ENCODE data around the gene C15orf61. TPM values are rescaled to one million over a fixed set of nuclear protein-coding genes. Genes with fewer than 3 reads are reported as not detected.

The C15orf61 gene
- total and polyA plus RNA-seq, 2 donors (not counting 1 experiment from before 2014, with no cell fraction given): 6.1 to 6.3 TPM

GRCh38 chr15:67504796-67505195, 16.1 kb upstream of the C15orf61 start:
- Histone ChIP-seq H3K27me3 (replicated peaks in 1 of 4; ENCODE audit: control extremely low read depth in 1 of 4, control insufficient read depth in 3 of 4, insufficient read depth in 4 of 4, low read length in 3 of 4) (no peaks in the 10 kb centered on the region), H3K79me2 (ENCODE audit: control insufficient read depth, insufficient read depth, low read length) (no peaks in the 10 kb centered on the region), H3K36me3 (replicated peaks in 1 of 2; ENCODE audit: control extremely low read depth in 1 of 2, control insufficient read depth in 1 of 2, extremely low read depth in 1 of 2, insufficient read depth in 2 of 2, low read length in 1 of 2) (no peaks in the 10 kb centered on the region), H3K9ac (ENCODE audit: low read length) (no peak overlapping the region), H3K4me2 (replicated peaks; ENCODE audit: low read depth, low read length, poor library complexity, severe bottlenecking) (no peak overlapping the region), H3K27ac (ENCODE audit: low read length in 2 of 2) (no peak overlapping the region), H2AFZ (ENCODE audit: insufficient read depth, low read depth, low read length, poor library complexity, severe bottlenecking) (no peak overlapping the region), H3K4me1 (ENCODE audit: control insufficient read depth in 2 of 2, insufficient read depth in 2 of 2, low read length in 2 of 2) (peaks cover 12 to 16% of the 10 kb centered on the region in 2 donors), H4K20me1 (ENCODE audit: control insufficient read depth, insufficient read depth, low read length, poor library complexity, severe bottlenecking) (no peaks in the 10 kb centered on the region), H3K9me3 (ENCODE audit: control extremely low read depth in 1 of 3, control insufficient read depth in 2 of 3, insufficient read depth in 1 of 3, low read length in 2 of 3) (no peaks in the 10 kb centered on the region), H3K4me3 (ENCODE audit: control extremely low read depth in 1 of 5, extremely low read depth in 1 of 5, insufficient read depth in 1 of 5, low read depth in 2 of 5, low read length in 4 of 5) (no peak overlapping the region)
- DNase-seq (no peak), ATAC-seq (ENCODE audit: low read depth) (no peak)
- no peak overlapping the region for H3K4me3 Mint-ChIP-seq
- H3K27me3 Mint-ChIP-seq: no peaks in the 10 kb centered on the region
- POLR2A ChIA-PET: no interaction called here
- WGBS (ENCODE audit: insufficient coverage): 100% methylated on average over 5 of the region's 5 CpGs
- no peaks in the 10 kb centered on the region for H3K9me3 Mint-ChIP-seq (ENCODE audit: insufficient read depth)
- TF ChIP-seq CTCF (IDR thresholded peaks at IDR 0.05) (no peak), EZH2 (IDR thresholded peaks at IDR 0.05; ENCODE audit: borderline replicate concordance, insufficient read depth, low read depth, low read length, poor library complexity, severe bottlenecking) (no peak)
- CTCF ChIA-PET: interaction anchor here (0.5 to 1.4 kb wide), 2 partner anchors 327 to 331 kb away, joined by 3 read pairs; no protein-coding TSS in a partner anchor
- H3K27ac Mint-ChIP-seq: no peak overlapping the region
- intact Hi-C loops (cut with micrococcal nuclease): loop anchor here (5.0 kb wide), 1 partner anchor 333 kb away; no protein-coding TSS in a partner anchor
- peaks cover 21% of the 10 kb centered on the region for H3K4me1 Mint-ChIP-seq

- peaks cover 12 to 16% of the 10 kb centered on the region in 2 donors for H3K4me1 ChIP-seq (ENCODE audit: control insufficient read depth in 2 of 2, insufficient read depth in 2 of 2, low read length in 2 of 2)
- no peak overlapping the region for H3K27ac Mint-ChIP-seq
- no peaks in the 10 kb centered on the region for H4K20me1 ChIP-seq (ENCODE audit: control insufficient read depth, insufficient read depth, low read length, poor library complexity, severe bottlenecking)
- WGBS (ENCODE audit: insufficient coverage): 0% methylated on average over 1 of the region's 5 CpGs
- DNase-seq (peak; percentile 14), ATAC-seq (ENCODE audit: low read depth) (no peak)
- H2AFZ ChIP-seq (ENCODE audit: insufficient read depth, low read depth, low read length, poor library complexity, severe bottlenecking): no peak overlapping the region
- H3K4me3 ChIP-seq (ENCODE audit: control extremely low read depth in 1 of 5, extremely low read depth in 1 of 5, insufficient read depth in 1 of 5, low read depth in 2 of 5, low read length in 4 of 5): no peak overlapping the region
- no peak overlapping the region for H3K9ac ChIP-seq (ENCODE audit: low read length)
- H3K4me2 ChIP-seq (replicated peaks; ENCODE audit: low read depth, low read length, poor library complexity, severe bottlenecking): no peak overlapping the region
- H3K9me3 ChIP-seq (ENCODE audit: control extremely low read depth in 1 of 3, control insufficient read depth in 2 of 3, insufficient read depth in 1 of 3, low read length in 2 of 3): no peaks in the 10 kb centered on the region
- H3K4me3 Mint-ChIP-seq: no peak overlapping the region
- H3K79me2 ChIP-seq (ENCODE audit: control insufficient read depth, insufficient read depth, low read length): no peaks in the 10 kb centered on the region
- H3K9me3 Mint-ChIP-seq (ENCODE audit: insufficient read depth): no peaks in the 10 kb centered on the region
- intact Hi-C loops (cut with micrococcal nuclease): no loop called here
- H3K36me3 ChIP-seq (replicated peaks in 1 of 2; ENCODE audit: control extremely low read depth in 1 of 2, control insufficient read depth in 1 of 2, extremely low read depth in 1 of 2, insufficient read depth in 2 of 2, low read length in 1 of 2): no peaks in the 10 kb centered on the region
- H3K27ac ChIP-seq (ENCODE audit: low read length in 2 of 2): no peak overlapping the region
- no peaks in the 10 kb centered on the region for H3K27me3 ChIP-seq (replicated peaks in 1 of 4; ENCODE audit: control extremely low read depth in 1 of 4, control insufficient read depth in 3 of 4, insufficient read depth in 4 of 4, low read length in 3 of 4)
- ChIA-PET CTCF (no interaction called here), POLR2A (interaction anchor here (1.5 kb wide), 1 partner anchor 16 kb away, joined by 3 read pairs; no protein-coding TSS in a partner anchor)
- TF ChIP-seq EZH2 (IDR thresholded peaks at IDR 0.05; ENCODE audit: borderline replicate concordance, insufficient read depth, low read depth, low read length, poor library complexity, severe bottlenecking) (no peak), CTCF (IDR thresholded peaks at IDR 0.05) (no peak)
- H3K4me1 Mint-ChIP-seq: peaks cover 21% of the 10 kb centered on the region
- no peaks in the 10 kb centered on the region for H3K27me3 Mint-ChIP-seq
Observed at GRCh38 chr15:67505675-67506572, 15.0 kb upstream of the C15orf61 start.

All from B cell (primary cell).